HEK293T (cell line): ENCODE measurements around the gene ZNF316.

Experiments used
- ARNT ChIP-seq: fragments of 450-650 bp; IDR thresholded peaks from 2 replicates; pipeline ENCODE4 v1.6.1; 2017; ENCODE audit warnings: mild to moderate bottlenecking
- BHLHE40 ChIP-seq: fragments of 450-650 bp; IDR thresholded peaks from 2 replicates; pipeline ENCODE4 v1.6.1; 2016; ENCODE audit warnings: mild to moderate bottlenecking, moderate library complexity, borderline replicate concordance
- CTBP1 ChIP-seq: fragments of 450-650 bp; IDR thresholded peaks from 2 replicates; pipeline ENCODE4 v1.6.1; 2016; ENCODE audit warnings: borderline replicate concordance
- ELF4 ChIP-seq: fragments of 450-650 bp; IDR thresholded peaks from 2 replicates; pipeline ENCODE4 v1.6.1; 2017; ENCODE audit warnings: antibody characterized with exemption
- FOXK2 ChIP-seq: fragments of 450-650 bp; IDR thresholded peaks from 2 replicates; pipeline ENCODE4 v1.6.1; 2016; ENCODE audit warnings: mild to moderate bottlenecking
- FOXM1 ChIP-seq: fragments of 450-650 bp; IDR thresholded peaks from 2 replicates; pipeline ENCODE4 v1.6.1; 2017; ENCODE audit warnings: mild to moderate bottlenecking, borderline replicate concordance
- L3MBTL2 ChIP-seq: fragments of 450-650 bp; conservative IDR thresholded peaks from 2 replicates; pipeline ENCODE4 v1.6.1; 2016; ENCODE audit warnings: mild to moderate bottlenecking
- NFRKB ChIP-seq: fragments of 450-650 bp; IDR thresholded peaks from 2 replicates; pipeline ENCODE4 v1.6.1; 2016; ENCODE audit warnings: mild to moderate bottlenecking, moderate library complexity
- SP1 ChIP-seq: fragments of 450-650 bp; IDR thresholded peaks from 2 replicates; pipeline ENCODE4 v1.6.1; 2017
- SUZ12 ChIP-seq: fragments of 450-650 bp; IDR thresholded peaks from 2 replicates; pipeline ENCODE4 v1.6.1; 2016; ENCODE audit warnings: mild to moderate bottlenecking
- TARDBP ChIP-seq: fragments of 450-650 bp; IDR thresholded peaks from 2 replicates; pipeline ENCODE4 v1.6.1; 2016
- TF ChIP-seq, protein P1 (sequence below): fragments of 450-650 bp; IDR thresholded peaks from 2 replicates; pipeline ENCODE4 v1.6.1; 2016

DNA sequence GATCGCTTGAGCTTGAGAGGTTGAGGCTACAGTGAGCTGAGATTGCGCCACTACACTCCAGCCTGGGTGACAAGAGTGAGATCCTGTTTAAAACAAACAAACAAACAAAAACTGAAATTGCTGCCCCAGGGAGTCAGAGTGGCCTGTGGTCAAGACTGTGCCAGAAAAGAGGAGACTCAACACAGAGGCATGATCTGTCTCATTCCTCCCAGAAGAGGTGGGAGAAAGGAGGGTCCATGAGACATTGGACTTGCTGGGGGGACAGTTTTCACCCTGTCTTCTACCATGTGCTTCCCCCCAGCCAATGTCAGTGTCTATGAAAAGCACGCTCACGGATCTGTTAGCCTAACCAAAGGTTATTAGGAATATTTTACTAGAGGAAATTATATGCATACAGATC, 18.5 kb upstream of the ZNF316 start:
- TF ChIP-seq BHLHE40 (no peak), SUZ12 (no peak), SP1 (no peak), ARNT (no peak), NFRKB (no peak), FOXM1 (no peak), L3MBTL2 (no peak), TARDBP (no peak), FOXK2 (no peak), CTBP1 (no peak), ELF4 (no peak)
- TF ChIP-seq, protein P1, sequence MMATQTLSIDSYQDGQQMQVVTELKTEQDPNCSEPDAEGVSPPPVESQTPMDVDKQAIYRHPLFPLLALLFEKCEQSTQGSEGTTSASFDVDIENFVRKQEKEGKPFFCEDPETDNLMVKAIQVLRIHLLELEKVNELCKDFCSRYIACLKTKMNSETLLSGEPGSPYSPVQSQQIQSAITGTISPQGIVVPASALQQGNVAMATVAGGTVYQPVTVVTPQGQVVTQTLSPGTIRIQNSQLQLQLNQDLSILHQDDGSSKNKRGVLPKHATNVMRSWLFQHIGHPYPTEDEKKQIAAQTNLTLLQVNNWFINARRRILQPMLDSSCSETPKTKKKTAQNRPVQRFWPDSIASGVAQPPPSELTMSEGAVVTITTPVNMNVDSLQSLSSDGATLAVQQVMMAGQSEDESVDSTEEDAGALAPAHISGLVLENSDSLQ = no peak
